SKM-1 treated with dmso at 0.1 percent for 144 hours (cell line): ENCODE data around the gene PPP2R1A.
"Not testable (repeated sequence)": the region's sequence is repeated elsewhere in the genome, so short reads cannot be mapped to it uniquely, and the experiment has no call there.

ENCODE experiments used
- DNase-seq: peaks from one replicate; lab custom pipeline; 2025; ENCODE audit not compliant: unreplicated experiment; lab: John Stamatoyannopoulos, UW

The PPP2R1A gene

GRCh38 chr19:52237771-52238400 is 48.0 kb downstream of the PPP2R1A start:
- DNase-seq: peak; percentile 12

DNA sequence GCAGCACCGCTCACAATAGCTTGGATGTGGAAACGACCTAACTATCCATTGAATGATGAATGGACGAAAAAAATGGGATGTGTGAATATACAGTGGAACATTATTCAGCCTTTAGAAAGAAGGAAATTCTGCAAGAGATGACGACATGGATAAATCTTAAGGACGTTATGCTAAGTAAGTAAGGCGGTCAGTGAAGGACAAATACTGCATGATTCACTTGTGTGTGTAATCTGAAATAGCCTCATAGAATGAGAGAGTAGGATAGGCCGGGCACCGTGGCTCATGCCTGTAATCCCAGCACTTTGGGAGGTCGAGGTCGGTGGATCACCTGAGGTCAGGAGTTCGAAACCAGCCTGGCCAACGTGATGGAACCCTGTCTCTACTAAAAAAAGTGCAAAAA is 54.2 kb downstream of the PPP2R1A start:
- no peak for DNase-seq

DNA sequence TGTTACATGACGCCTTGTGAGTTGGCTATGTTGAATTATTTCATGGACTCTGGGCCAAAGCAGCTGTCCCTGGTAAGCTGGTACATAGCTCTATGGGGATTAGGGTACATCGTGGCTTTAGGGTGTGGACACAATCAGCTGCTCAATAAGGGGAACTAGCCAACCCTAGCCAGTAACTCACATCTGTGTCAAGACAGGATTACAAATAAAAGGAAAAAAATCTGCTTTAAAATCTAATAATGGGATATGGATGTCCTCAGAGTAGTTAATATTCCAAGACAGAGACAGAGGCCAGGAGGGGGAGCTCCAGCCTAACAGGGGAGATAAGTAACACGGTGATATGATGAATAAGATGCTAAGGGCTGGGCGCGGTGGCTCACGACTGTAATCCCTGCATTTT is 58.4 kb downstream of the PPP2R1A start:
- DNase-seq: no peak

GRCh38 chr19:52258426-52258825 is 68.6 kb downstream of the PPP2R1A start:
- no peak for DNase-seq

GRCh38 chr19:52265556-52265955 is 75.7 kb downstream of the PPP2R1A start:
- not testable (repeated sequence) for DNase-seq

DNA sequence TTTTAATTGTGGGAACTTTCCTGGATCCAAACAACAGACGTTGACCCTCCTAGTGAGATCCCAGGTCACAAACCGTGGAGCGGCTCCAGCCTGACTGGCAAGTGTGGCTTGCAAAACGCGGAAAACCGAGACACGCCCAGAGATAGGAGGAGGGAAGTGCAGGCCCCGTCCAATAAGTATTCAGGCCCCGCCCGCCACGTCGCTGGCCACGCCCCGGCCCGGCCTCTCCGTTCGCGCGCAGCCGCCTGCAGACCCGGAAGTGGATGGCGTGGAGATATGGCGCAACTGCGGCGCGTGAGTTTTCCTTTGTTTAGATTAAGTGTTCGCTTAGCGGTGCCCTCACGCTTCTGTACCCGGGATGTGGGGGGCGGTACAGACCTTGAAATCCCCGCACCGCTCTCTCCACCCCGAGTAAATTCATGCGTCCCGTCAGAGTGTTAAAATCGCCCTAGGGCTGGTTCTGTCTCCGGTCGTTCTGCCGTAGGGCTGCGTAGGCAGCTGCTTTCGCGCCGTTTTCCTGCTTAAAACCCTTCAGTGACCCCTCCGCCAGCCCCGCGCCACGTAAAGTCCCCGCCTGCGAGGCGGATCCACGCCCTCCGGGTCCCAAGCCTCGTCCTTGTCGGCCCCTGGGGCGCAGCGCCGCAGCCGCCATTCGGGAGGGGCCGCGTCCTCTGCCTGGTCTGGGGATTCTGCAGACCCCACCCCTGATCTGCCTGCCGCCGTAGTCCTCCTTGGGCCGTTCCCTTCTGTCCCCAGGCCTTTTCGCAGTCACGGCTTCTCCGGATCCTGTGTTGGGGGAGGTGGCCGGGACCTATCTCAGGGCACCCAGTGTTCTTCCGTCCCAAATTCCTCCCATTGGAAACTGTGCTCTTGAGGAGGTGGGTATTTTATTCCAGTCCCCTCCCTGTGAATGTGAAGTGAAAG is 79.7 kb downstream of the PPP2R1A start, which contains the start of gene ZNF766:
ZNF766 (plus strand) TSS at position 250 of the 924 bp plus-strand sequence; CDS start at position 277, 27 bp downstream.
- DNase-seq: peak; percentile 77

GRCh38 chr19:52270266-52270885 is 80.5 kb downstream of the PPP2R1A start:
- no peak for DNase-seq

- no peak for DNase-seq
These were observed 83.4 kb downstream of the PPP2R1A start for GRCh38 chr19:52273301-52273700.

- no peak for DNase-seq
These were observed 84.3 kb downstream of the PPP2R1A start for GRCh38 chr19:52274191-52274590.

GRCh38 chr19:52275988-52276387 is 86.1 kb downstream of the PPP2R1A start:
- no peak for DNase-seq

GRCh38 chr19:52277471-52277870 is 87.6 kb downstream of the PPP2R1A start:
- DNase-seq: no peak
